HUDEP-2 (cell line): ENCODE results near the gene ATP4B.

Source experiments
- DNase-seq, 76 experiments: peaks; one replicate each; lab custom pipeline; 2025; ENCODE audit not compliant: unreplicated experiment in 76 of 76; lab: John Stamatoyannopoulos, UW

Gene ATP4B

DNA sequence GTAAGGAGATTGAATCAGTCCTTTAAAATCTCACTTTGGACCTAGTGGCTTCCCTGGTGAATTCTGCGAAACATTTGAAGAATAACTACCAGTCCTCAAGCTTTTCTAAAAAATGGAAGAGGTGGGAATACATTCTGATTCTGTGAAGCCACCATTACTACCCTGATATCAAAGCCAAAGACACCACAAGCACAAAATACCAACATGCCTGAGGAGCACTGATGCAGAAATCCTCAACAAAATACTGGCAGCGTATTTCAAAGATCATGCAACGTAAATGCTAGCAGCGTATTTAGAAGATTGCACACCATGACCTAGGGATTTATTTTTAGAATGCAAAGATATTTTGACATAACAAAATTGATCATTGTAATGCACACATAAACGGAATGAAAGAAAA is 14.4 kb downstream of the ATP4B start:
- DNase-seq = no peak

DNA sequence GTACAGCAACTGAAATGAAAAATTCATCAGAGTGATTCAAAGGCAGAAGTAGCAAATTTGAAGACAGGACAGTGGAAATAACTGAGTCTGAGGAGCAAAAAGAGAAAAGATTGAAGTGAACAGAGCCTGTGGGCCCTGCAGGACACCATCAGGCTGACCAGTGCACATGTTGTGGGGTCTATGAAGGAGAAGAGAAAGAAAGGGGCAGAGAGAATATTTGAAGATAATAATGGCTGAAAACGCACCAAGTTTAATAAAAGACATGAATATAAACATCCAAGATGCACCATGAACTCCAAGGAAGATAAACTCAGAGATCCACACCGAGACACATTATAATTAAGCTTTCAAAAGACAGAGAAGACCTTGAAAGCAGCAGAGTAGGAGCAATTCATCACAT is 15.4 kb downstream of the ATP4B start:
- DNase-seq = no peak

GRCh38 chr13:113641426-113641825 is 16.6 kb downstream of the ATP4B start:
- no peak for DNase-seq

DNA sequence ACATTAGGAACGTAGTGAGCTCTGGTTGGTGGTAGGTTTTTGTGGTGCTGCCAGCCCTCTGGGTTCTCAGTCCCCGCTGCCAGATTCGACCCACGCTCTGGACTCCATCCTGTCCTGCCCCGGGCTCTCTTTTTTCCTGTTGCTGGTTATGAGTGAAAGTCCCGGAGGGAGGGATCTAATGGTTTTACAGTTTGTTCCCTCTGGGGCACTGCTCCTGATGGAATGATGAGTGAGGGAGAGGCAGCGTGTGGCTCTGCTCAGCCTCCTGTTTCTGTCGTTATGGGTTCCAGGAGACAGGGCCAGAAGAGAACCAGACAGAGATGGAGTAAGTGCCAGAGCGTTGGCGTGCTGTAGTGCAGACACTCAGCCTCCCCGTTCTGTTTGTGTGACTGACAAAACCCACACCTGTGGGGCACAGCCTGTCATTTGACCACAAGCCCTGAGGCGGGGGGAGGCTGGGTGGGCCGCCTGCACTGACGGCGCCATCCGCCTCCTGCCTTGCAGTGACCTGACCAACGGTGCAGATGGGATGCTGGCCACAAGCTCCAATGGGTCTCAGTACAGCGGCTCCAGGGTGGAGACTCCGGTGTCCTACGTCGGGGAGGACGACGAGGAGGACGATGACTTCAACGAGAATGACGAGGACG is 18.3 kb downstream of the ATP4B start:
- no peak for DNase-seq

DNA sequence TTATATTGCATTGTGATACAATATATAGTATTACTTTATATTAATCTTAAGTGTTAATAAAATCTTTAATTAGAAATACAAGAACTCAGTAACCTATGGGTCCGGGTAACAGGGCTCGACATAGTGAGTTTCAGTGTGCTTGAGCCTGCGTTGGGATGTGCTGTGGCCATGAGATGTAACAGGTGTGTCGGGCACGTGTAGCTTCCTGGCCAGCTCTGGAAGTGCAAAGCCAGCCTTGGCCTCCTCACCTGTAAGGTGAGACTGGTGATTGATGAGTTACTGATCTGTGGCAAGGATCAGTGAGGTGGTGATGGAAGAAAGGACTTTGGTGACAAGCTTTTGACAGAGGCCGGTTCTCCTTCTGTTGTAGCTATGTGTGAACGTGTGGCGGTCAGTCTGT is 19.2 kb downstream of the ATP4B start:
- no peak for DNase-seq

DNA sequence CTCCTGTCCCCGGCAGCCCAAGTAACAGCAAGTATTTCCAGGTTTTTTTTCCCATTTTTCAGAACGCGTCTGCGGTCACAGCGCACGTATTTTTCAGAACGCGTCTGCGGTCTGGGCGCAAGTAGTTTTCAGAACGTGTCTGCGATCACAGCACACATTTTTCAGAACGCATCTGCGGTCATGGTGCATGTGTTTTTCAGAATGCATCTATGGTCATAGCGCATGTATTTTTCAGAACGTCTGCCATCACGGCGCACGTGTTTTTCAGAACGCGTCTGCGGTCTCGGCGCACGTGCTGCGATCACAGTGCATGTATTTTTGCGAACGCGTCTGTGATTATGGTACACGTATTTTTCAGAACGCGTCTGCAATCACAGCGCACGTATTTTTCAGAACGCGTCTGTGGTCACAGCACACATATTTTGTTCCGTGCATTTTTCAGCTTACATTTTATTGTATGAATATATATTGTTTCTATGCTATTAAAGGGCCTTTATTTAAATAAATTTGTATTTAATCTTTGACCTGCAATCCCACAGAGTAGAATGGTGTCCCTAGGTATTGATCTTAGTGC is 19.7 kb downstream of the ATP4B start:
- no peak for DNase-seq

DNA sequence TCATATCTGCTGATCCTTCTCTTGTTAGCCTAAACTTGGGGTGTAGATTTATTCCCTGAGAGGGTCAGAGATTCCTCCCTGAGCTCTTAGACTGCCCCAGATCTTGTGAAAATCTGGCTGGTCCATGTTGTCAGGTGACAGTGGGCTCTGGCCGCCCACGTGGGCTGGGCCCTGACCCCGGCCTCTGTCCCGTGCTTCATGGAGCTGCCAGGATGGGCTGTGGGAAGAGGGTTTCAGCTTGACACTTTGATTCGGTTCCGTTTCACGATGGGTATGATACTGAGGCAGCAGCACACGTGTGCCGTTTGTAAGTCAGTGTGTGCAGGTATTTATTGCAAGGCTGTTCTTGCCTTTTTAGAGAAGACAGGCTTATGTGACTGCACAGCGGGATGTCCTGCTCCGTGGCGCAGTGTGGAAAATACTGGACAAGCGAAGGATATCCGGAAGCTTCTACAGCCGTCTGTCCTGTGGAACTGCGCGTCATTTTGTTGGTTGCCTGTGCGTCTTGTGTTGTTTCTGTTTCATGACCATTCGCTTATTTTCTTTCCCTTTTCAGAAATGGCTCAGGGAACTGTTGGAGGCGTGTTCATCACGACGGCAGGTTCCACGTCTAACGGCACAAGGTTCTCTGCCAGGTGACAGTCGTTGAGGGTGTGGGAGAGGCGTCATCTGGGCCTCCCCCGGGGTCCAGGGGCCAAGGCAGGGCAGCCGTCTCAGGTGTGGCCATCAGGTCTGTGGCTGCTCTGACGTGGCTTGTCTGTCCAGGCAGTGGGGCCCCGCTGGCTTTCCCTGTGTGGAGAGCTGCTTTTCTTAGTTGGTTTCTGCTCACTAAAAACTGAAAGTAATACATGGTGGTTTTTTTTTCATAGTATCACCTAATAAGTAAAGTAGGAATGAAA is 20.5 kb downstream of the ATP4B start:
- no peak for DNase-seq

DNA sequence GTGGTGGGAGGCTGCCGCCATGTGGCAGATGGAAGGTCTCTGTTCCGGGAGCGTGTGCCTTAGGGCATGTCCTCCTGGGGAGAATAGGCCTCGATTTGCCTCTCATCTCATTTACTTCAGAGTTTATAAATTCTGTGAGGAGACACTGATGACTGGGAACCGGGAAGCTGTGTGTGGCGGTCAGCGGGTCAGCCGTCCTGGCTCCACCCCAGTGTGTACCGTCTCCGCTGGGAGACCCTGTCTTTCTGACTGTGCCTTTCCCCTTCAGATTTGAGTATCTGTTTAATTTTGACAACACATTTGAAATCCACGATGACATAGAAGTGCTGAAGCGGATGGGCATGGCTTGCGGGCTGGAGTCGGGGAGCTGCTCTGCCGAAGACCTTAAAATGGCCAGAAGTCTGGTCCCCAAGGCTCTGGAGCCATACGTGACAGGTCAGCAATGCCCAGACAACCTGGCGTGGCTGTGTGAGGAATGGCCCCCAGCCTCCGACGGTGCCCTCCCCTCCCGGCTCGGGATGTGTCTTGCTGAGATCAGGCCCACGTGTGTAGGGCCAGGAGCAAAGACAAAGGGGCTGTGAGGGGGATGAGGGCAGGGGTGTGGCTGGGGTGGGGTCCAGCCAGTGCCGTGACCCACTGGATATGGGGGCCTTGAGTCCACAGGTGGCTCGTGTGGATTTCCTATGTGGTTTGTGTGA is 21.6 kb downstream of the ATP4B start:
- DNase-seq = no peak

DNA sequence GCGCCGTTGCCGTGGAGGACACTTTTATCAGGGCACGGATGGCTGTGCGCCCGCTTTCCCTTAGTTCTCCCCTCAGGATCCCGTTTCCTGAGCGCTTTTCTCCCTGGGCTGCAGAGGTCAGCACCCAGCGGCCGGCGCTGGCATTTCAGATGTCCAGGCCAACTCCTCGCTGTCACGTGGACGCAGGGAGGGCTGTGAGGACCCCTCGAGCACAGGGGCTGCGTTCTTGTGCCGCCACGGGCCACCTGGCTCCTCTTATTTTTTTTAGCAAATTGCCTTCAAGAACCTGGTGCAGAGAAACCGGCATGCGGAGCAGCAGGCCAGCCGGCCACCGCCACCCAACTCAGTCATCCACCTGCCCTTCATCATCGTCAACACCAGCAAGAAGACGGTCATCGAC is 22.3 kb downstream of the ATP4B start:
- DNase-seq = no peak

- no peak for DNase-seq
Measured at GRCh38 chr13:113635048-113635420, 23.0 kb downstream of the ATP4B start.

GRCh38 chr13:113634279-113635047 is 23.5 kb downstream of the ATP4B start:
- no peak for DNase-seq

DNA sequence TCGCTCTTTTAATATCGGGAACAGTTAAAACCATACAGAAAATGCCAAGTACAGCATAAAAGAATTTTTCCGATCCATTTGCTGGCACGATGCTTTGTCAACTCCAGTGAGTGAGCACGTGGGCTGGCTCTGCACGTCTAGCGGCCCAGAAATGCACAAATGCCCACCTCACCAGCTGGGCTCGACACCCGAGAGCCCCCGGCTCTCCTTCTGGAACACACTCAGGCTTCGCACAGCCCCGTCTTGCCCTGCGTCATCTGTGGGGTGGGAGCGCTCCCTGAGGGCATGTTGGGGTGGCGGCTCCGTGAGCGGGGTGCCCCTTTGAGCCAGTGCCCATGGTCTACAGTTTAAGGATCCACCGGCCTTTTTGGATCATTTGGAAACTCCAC is 24.5 kb downstream of the ATP4B start:
- no peak for DNase-seq

DNA sequence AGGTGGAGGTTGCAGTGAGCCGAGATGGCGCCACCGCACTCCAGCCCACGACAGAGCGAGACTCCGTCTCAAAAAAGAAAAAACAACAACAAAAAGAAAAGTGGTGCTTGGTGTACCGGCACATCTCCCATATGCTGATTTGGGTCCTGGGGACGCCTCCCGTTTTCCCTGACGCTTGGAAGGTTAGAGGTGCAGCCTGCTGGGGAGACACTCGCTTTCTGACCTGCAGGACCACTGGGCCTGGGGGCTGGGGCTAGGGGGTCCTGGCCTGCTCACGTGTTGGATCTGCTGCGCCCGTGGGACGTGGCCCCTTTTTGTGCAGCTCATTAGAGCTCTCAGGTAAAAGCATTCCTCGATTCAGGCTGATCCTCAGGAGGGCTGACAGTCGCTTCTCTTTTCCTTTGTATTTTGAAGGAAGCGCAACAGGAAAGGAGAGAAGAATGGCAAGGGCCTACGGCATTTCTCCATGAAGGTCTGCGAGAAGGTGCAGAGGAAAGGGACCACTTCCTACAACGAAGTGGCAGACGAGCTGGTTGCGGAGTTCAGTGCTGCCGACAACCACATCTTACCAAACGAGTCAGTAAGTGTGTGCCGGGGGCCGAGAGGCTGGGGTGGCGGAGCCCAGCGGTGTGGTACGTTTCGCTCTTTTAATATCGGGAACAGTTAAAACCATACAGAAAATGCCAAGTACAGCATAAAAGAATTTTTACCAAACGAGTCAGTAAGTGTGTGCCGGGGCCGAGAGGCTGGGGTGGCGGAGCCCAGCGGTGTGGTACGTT is 25.1 kb downstream of the ATP4B start:
- DNase-seq = no peak

DNA sequence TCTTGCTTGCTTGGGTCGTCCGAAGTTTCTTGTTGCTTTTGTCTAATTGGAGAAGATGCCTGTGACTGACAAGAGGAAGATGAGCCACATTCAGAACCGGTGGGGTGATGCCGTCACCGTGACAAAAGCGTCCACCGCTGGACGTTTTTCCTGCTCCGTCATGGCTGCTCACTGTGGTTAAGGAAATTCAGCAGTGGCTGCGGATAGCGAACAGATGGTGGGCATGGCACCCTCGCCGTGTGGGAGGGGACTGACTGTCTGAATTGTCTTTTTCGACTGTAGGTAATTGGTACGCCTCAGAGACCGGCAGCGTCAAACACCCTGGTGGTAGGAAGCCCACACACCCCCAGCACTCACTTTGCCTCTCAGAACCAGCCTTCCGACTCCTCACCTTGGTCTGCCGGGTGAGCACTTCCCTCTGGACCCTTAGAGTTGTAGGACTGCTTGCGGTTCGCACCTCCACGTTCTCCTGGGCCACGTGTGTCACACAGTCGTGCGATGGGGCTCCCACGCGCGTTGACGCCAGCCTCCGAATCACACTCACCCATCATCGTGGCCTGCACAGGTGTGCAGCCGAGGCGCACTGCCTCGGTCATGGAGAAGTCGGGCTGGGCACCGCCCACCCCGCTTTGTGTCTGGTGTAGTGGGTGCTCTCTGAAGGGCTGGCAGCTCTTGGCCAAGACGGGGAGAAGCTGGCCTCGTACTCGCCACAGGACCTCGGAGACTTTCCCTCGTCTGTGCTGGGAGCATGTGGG is 26.5 kb downstream of the ATP4B start:
- DNase-seq = no peak

- no peak for DNase-seq
Measured at GRCh38 chr13:113630804-113631203, 27.2 kb downstream of the ATP4B start.

DNA sequence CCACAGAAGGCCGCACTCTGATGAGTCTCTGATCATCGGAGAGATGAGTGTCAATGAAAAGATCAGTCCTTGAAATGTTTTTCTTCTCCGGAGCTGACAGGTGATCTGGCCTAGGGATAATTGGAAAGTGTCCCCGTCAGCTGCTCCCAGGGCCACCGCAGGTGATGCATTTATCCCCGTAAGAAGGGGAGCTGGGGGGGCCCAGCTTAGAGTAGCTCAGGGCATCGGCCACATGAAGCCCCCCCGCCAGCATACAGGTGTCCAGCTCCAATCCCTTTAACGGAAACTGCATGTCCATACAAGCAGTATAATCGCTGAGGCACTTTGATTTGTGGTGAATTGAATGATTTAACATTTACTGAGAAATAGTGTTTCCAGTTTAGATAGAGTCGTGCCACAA is 27.7 kb downstream of the ATP4B start:
- no peak for DNase-seq

DNA sequence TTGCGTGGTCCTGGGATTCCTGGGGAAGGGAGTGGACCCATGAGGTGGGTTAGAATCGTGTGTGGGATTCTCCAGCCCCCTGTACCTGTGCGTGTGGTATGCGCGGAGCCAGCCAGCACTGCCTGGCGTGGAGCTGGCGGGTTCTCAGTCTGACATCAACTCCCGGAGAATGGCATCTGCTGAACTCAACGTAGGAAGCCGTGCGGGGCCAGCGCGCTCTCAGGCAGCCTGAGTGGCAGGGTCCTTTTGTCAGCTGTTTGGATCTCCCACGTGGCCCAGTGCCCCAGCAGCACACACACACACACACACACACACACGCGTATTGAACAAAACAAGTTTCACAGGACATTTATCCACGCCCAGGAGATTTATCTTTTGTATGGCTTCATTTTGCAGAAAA is 28.1 kb downstream of the ATP4B start:
- DNase-seq = no peak

DNA sequence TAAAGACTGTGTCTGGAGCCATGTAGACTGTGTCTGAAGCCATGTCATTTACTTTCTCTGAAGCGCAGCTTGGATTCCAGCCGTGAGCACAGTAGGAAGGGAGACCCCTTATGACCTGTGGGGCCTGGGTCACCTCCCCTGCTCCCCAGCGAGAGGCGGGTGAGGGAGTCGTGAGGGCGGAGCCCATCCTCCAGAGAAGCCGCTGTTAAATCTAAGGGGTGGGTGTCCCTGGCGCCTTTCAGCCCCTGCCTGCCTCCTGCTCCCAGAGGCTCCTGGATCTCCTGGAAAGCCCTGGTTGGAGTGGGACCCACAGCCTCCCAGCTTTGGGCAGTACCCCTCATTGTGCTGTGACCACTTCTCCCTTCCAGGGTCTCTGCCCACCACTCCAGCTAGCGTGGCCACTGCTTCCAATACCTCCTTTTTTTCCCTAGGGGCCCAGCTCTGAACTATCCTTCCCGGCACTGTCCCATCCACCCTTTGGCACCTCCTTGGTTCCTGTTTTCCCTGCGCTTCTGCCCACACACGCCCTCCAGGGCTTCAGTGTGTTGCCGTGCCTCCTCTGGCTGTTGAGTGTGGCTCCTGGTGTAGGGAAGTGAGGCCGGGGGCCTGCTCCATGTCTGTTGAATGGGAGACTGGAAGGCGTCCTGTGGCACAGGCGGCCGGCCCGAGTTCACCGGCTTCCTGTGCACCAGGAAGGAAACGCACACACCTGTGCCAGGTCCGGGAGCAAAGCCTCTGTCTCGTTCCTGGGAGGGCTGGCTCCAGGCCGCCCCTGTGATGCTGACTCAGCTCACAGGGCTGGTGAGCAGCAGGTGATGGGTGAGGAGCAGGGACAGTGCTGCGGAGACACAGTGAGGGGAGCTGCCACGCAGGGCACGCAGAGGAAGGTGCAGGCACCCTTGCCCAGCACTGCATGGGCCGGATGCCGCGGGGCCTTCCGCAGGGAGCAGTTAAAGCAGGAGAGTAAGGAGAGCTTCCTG is 29.4 kb downstream of the ATP4B start:
- no peak for DNase-seq
